Psoas muscle (tissue), 8 donors: ENCODE results near the gene SAPCD2. TPM values are rescaled to one million over a fixed set of nuclear protein-coding genes. Genes with fewer than 3 reads are reported as not detected.

Experiments
- ATAC-seq, 4 donors: fragments of 200-7000 bp; cut with Tn5 transposase; one replicate each; pipeline ENCODE4 v1.9.1; 2020; ENCODE audit warnings: moderate library complexity in 3 of 4, mild to moderate bottlenecking in 2 of 4
- DNase-seq, 2 donors: peaks; one replicate each; pipeline ENCODE4 v3.0.0-alpha.2; 2020
- H3K27ac ChIP-seq: fragments of 200-600 bp; one replicate; pipeline ENCODE4 v1.8.0; 2022
- H3K27me3 ChIP-seq, 3 donors: fragments of 200-600 bp in 1 of 3; one replicate each; pipeline versions ENCODE4 v1.6.1 to v1.8.0; 2013 to 2022; ENCODE audit warnings: low read length in 2 of 3, mild to moderate bottlenecking in 2 of 3, moderate library complexity in 1 of 3; ENCODE audit not compliant: insufficient read depth in 3 of 3
- H3K36me3 ChIP-seq, 2 donors: fragments of 200-600 bp in 1 of 2; one replicate each; pipeline versions ENCODE4 v1.6.1 to v1.8.0; 2013 to 2022; ENCODE audit warnings: low read depth in 1 of 2, mild to moderate bottlenecking in 1 of 2, moderate library complexity in 1 of 2; ENCODE audit not compliant: insufficient read depth in 1 of 2
- H3K4me1 ChIP-seq: fragments of 200-600 bp; one replicate; pipeline ENCODE4 v1.8.0; 2022
- H3K4me3 ChIP-seq: fragments of 200-600 bp; one replicate; pipeline ENCODE4 v1.8.0; 2022; ENCODE audit warnings: mild to moderate bottlenecking
- H3K9me3 ChIP-seq: fragments of 200-600 bp; one replicate; pipeline ENCODE4 v1.8.0; 2022
- CTCF ChIP-seq: fragments of 200-600 bp; IDR thresholded peaks from one replicate; pipeline ENCODE4 v1.8.0; 2022; ENCODE audit warnings: antibody characterized with exemption
- WGBS, 3 donors: extraction: QIAGEN DNeasy Blood & Tissue Kit; methylation state at CpG; one replicate each; pipeline versions ENCODE4 v1.1.6 to v1.1.7; 2013; 5-methylcytosine and 5-hydroxymethylcytosine counted together
- intact Hi-C, 2 donors: fragments of 100-400 bp; cut with DNase I; formaldehyde crosslinking; loops; one replicate each; pipeline versions ENCODE4 v1.11.0 to v1.14.2; 2022
- polyA plus RNA-seq, 3 donors: library from polyadenylated mRNA; stranded (reverse); fragments of 200-250 nt; gene quantifications; one replicate each; pipeline ENCODE4 v1.2.3, GENCODE V29; 2013
- total RNA-seq, 4 donors: library from RNA; stranded (reverse); fragmentation: NEBNext Ultra II Directional in 2 of 4; extraction: Animal tissue kit (Norgen Biotek cat#: 25700) in 2 of 4; gene quantifications; one replicate each; pipeline versions ENCODE4 v1.2.1 to v1.2.4, GENCODE V29; 2021 to 2023
- donor health status: healthy with polysubstance abuse.
- donor health status: DM: no; HTN: no; CAD: no; lungs with moderate emphysema.
- donor health status: Bipolar disorder and iron deficiency.
- donor health status: healthy.
- donor health status: DM: yes; HTN: yes; CAD: no.
- donor health status: DM: no; HTN: no; CAD: no.
- donor health status: DM: no; HTN: no; CAD: no.
- donor health status: DM: yes; HTN: yes; CAD: no.

Gene SAPCD2
- total and polyA plus RNA-seq, 7 donors = 0.10 to 0.22 (median 0.15) TPM; not detected in 1

- H3K4me3 ChIP-seq = no peak overlapping the region
- no peaks in the 10 kb centered on the region for H3K27me3 ChIP-seq
- H3K9me3 ChIP-seq = no peaks in the 10 kb centered on the region
- TF ChIP-seq CTCF = no peak
- H3K27ac ChIP-seq = no peak overlapping the region
- DNase-seq = no peak
- H3K4me1 ChIP-seq = no peaks in the 10 kb centered on the region
- no peak for ATAC-seq
- H3K36me3 ChIP-seq = peaks cover 0 to 74% of the 10 kb centered on the region in 2 donors
- 82 to 88% (median 83%) methylated on average over 61 to 67 of the region's 67 CpGs for WGBS, 3 donors
- intact Hi-C loops = no loop called here
Measured at GRCh38 chr9:137012694-137013570, 57.4 kb downstream of the SAPCD2 start.

Other genes with a start within 250 kb of the SAPCD2 start
Only the 30 nearest of the 36 such genes appear.
- 10 to 100 TPM in 2 of 4 donors, 1 to 10 TPM in 2; 5.4 to 13.2 (median 9.4) TPM for gene TRAF2, start 184.0 kb downstream of the SAPCD2 start, total RNA-seq
- 10 to 100 TPM in 2 of 3 donors, 1 to 10 TPM in 1; 8.6 to 15.9 (median 11.1) TPM for gene TRAF2, start 184.0 kb downstream of the SAPCD2 start, polyA plus RNA-seq
- 100 to 1,000 TPM; 135 to 236 (median 171) TPM for gene FBXW5, start 125.8 kb downstream of the SAPCD2 start, total RNA-seq
- gene FBXW5, start 125.8 kb downstream of the SAPCD2 start, polyA plus RNA-seq = 100 to 1,000 TPM; 202 to 261 (median 213) TPM
- gene C8G, start 125.3 kb downstream of the SAPCD2 start, total RNA-seq = 1 to 10 TPM; 1.7 to 7.9 (median 5.9) TPM
- gene C8G, start 125.3 kb downstream of the SAPCD2 start, polyA plus RNA-seq = 1 to 10 TPM; 3.4 to 6.0 (median 4.5) TPM
- 1 to 10 TPM in 1 of 4 donors, under 1 TPM in 2, not detected in 1; 0.38 to 1.5 (median 0.48) TPM for gene LCN12, start 118.3 kb downstream of the SAPCD2 start, total RNA-seq
- gene LCN12, start 118.3 kb downstream of the SAPCD2 start, polyA plus RNA-seq = under 1 TPM; 0.06 to 0.17 (median 0.13) TPM
- gene PTGDS, start 93.1 kb downstream of the SAPCD2 start, total RNA-seq = 100 to 1,000 TPM in 1 of 4 donors, 10 to 100 TPM in 3; 23.3 to 130 (median 74.3) TPM
- gene PTGDS, start 93.1 kb downstream of the SAPCD2 start, polyA plus RNA-seq = 10 to 100 TPM; 29.9 to 37.9 (median 37.8) TPM
- gene LCNL1, start 87.6 kb downstream of the SAPCD2 start, total RNA-seq = under 1 TPM; 0.10 to 0.79 (median 0.38) TPM
- under 1 TPM; 0.04 to 0.14 (median 0.06) TPM for gene LCNL1, start 87.6 kb downstream of the SAPCD2 start, polyA plus RNA-seq
- gene PAXX, start 78.1 kb downstream of the SAPCD2 start, total RNA-seq = 10 to 100 TPM in 3 of 4 donors, 1 to 10 TPM in 1; 9.4 to 15.6 (median 12.4) TPM
- 10 to 100 TPM; 16.5 to 39.2 (median 25.2) TPM for gene PAXX, start 78.1 kb downstream of the SAPCD2 start, polyA plus RNA-seq
- gene CLIC3, start 74.0 kb downstream of the SAPCD2 start, total RNA-seq = under 1 TPM in 3 of 4 donors, not detected in 1; 0.38 to 0.90 (median 0.54) TPM
- gene CLIC3, start 74.0 kb downstream of the SAPCD2 start, polyA plus RNA-seq = under 1 TPM; 0.55 to 0.94 (median 0.79) TPM
- gene ABCA2, start 42.3 kb downstream of the SAPCD2 start, total RNA-seq = 10 to 100 TPM; 12.2 to 23.5 (median 18.3) TPM
- gene ABCA2, start 42.3 kb downstream of the SAPCD2 start, polyA plus RNA-seq = 10 to 100 TPM in 1 of 3 donors, 1 to 10 TPM in 2; 6.9 to 11.1 (median 8.5) TPM
- under 1 TPM in 1 of 4 donors, not detected in 3; 0.08 TPM for gene FUT7, start 38.5 kb downstream of the SAPCD2 start, total RNA-seq
- under 1 TPM in 2 of 3 donors, not detected in 1; 0.01 to 0.06 TPM for gene FUT7, start 38.5 kb downstream of the SAPCD2 start, polyA plus RNA-seq
- 10 to 100 TPM; 17.3 to 32.1 (median 22.6) TPM for gene NPDC1, start 24.4 kb downstream of the SAPCD2 start, total RNA-seq
- 10 to 100 TPM; 14.8 to 23.2 (median 17.6) TPM for gene NPDC1, start 24.4 kb downstream of the SAPCD2 start, polyA plus RNA-seq
- gene ENTPD2, start 16.5 kb downstream of the SAPCD2 start, total RNA-seq = 1 to 10 TPM in 2 of 4 donors, under 1 TPM in 2; 0.59 to 1.4 (median 0.95) TPM
- gene ENTPD2, start 16.5 kb downstream of the SAPCD2 start, polyA plus RNA-seq = under 1 TPM; 0.17 to 0.29 (median 0.28) TPM
- gene UAP1L1, start 7.0 kb upstream of the SAPCD2 start, total RNA-seq = 1 to 10 TPM; 1.8 to 4.5 (median 3.0) TPM
- gene UAP1L1, start 7.0 kb upstream of the SAPCD2 start, polyA plus RNA-seq = 1 to 10 TPM; 1.5 to 2.4 (median 1.7) TPM
- gene MAN1B1, start 16.4 kb upstream of the SAPCD2 start, total RNA-seq = 10 to 100 TPM; 13.5 to 18.1 (median 14.4) TPM
- 10 to 100 TPM; 13.1 to 24.4 (median 21.8) TPM for gene MAN1B1, start 16.4 kb upstream of the SAPCD2 start, polyA plus RNA-seq
- gene DPP7, start 44.2 kb upstream of the SAPCD2 start, total RNA-seq = 10 to 100 TPM; 43.2 to 75.3 (median 67.5) TPM
- gene DPP7, start 44.2 kb upstream of the SAPCD2 start, polyA plus RNA-seq = 10 to 100 TPM; 34.8 to 67.7 (median 61.3) TPM
- not detected for gene GRIN1, start 68.6 kb upstream of the SAPCD2 start, total RNA-seq
- under 1 TPM in 1 of 3 donors, not detected in 2; 0.06 TPM for gene GRIN1, start 68.6 kb upstream of the SAPCD2 start, polyA plus RNA-seq
- not detected for gene LRRC26, start 99.5 kb upstream of the SAPCD2 start, total RNA-seq
- not detected for gene LRRC26, start 99.5 kb upstream of the SAPCD2 start, polyA plus RNA-seq
- not detected for gene TMEM210, start 101.5 kb upstream of the SAPCD2 start, total RNA-seq
- not detected for gene TMEM210, start 101.5 kb upstream of the SAPCD2 start, polyA plus RNA-seq
- gene ANAPC2, start 118.0 kb upstream of the SAPCD2 start, total RNA-seq = 10 to 100 TPM; 20.5 to 32.1 (median 24.3) TPM
- 10 to 100 TPM; 13.0 to 22.6 (median 21.6) TPM for gene ANAPC2, start 118.0 kb upstream of the SAPCD2 start, polyA plus RNA-seq
- 10 to 100 TPM; 51.5 to 65.4 (median 54.4) TPM for gene SSNA1, start 118.1 kb upstream of the SAPCD2 start, total RNA-seq
- 100 to 1,000 TPM; 101 to 176 (median 142) TPM for gene SSNA1, start 118.1 kb upstream of the SAPCD2 start, polyA plus RNA-seq
- 10 to 100 TPM in 2 of 4 donors, 1 to 10 TPM in 2; 8.0 to 11.3 (median 9.8) TPM for gene TPRN, start 130.2 kb upstream of the SAPCD2 start, total RNA-seq
- 10 to 100 TPM in 1 of 3 donors, 1 to 10 TPM in 2; 3.6 to 11.1 (median 6.7) TPM for gene TPRN, start 130.2 kb upstream of the SAPCD2 start, polyA plus RNA-seq
- gene TMEM203, start 135.1 kb upstream of the SAPCD2 start, total RNA-seq = 10 to 100 TPM; 31.2 to 40.1 (median 36.0) TPM
- gene TMEM203, start 135.1 kb upstream of the SAPCD2 start, polyA plus RNA-seq = 10 to 100 TPM; 30.6 to 71.6 (median 47.7) TPM
- 1 to 10 TPM; 2.2 to 4.4 (median 3.7) TPM for gene NDOR1, start 135.1 kb upstream of the SAPCD2 start, total RNA-seq
- gene NDOR1, start 135.1 kb upstream of the SAPCD2 start, polyA plus RNA-seq = 1 to 10 TPM; 1.5 to 6.3 (median 6.2) TPM
- 10 to 100 TPM in 1 of 4 donors, 1 to 10 TPM in 3; 4.8 to 12.8 (median 8.1) TPM for gene RNF208, start 151.7 kb upstream of the SAPCD2 start, total RNA-seq
- gene RNF208, start 151.7 kb upstream of the SAPCD2 start, polyA plus RNA-seq = 1 to 10 TPM; 5.9 to 6.4 (median 6.1) TPM
- under 1 TPM in 3 of 4 donors, not detected in 1; 0.18 to 0.77 (median 0.32) TPM for gene CYSRT1, start 154.6 kb upstream of the SAPCD2 start, total RNA-seq
- gene CYSRT1, start 154.6 kb upstream of the SAPCD2 start, polyA plus RNA-seq = 1 to 10 TPM in 1 of 3 donors, under 1 TPM in 2; 0.08 to 1.1 (median 0.11) TPM
- gene RNF224, start 156.9 kb upstream of the SAPCD2 start, total RNA-seq = not detected
- under 1 TPM in 1 of 3 donors, not detected in 2; 0.01 TPM for gene RNF224, start 156.9 kb upstream of the SAPCD2 start, polyA plus RNA-seq
- gene SLC34A3, start 160.3 kb upstream of the SAPCD2 start, total RNA-seq = not detected
- not detected for gene SLC34A3, start 160.3 kb upstream of the SAPCD2 start, polyA plus RNA-seq
- 100 to 1,000 TPM; 111 to 273 (median 230) TPM for gene TUBB4B, start 170.7 kb upstream of the SAPCD2 start, total RNA-seq
- gene TUBB4B, start 170.7 kb upstream of the SAPCD2 start, polyA plus RNA-seq = 100 to 1,000 TPM; 350 to 838 (median 389) TPM
- gene STPG3, start 180.7 kb upstream of the SAPCD2 start, total RNA-seq = not detected
- gene STPG3, start 180.7 kb upstream of the SAPCD2 start, polyA plus RNA-seq = under 1 TPM in 1 of 3 donors, not detected in 2; 0.08 TPM
- gene NELFB, start 184.8 kb upstream of the SAPCD2 start, total RNA-seq = 10 to 100 TPM; 39.1 to 53.7 (median 42.8) TPM
- 10 to 100 TPM; 43.2 to 74.3 (median 58.5) TPM for gene NELFB, start 184.8 kb upstream of the SAPCD2 start, polyA plus RNA-seq